HG02759 (cell line): ENCODE measurements around the gene EEF1AKMT1.
"Not testable (repeated sequence)": the region's sequence is repeated elsewhere in the genome, so short reads cannot be mapped to it uniquely, and the experiment has no call there.

ENCODE experiments used
- ATAC-seq: cut with Tn5 transposase; IDR thresholded peaks from one replicate; pipeline ENCODE4 v1.9.1; 2021; ENCODE audit warnings: mild to moderate bottlenecking, moderate library complexity; ENCODE audit not compliant: unreplicated experiment

Gene EEF1AKMT1

GRCh38 chr13:20779405-20779804, 5.6 kb upstream of the EEF1AKMT1 start:
- no peak for ATAC-seq

GRCh38 chr13:20778311-20778710, 4.5 kb upstream of the EEF1AKMT1 start:
- no peak for ATAC-seq

- ATAC-seq: no peak
These were observed 3.0 kb upstream of the EEF1AKMT1 start for GRCh38 chr13:20776751-20777150.

GRCh38 chr13:20775961-20776360, 2.2 kb upstream of the EEF1AKMT1 start:
- ATAC-seq: no peak

- ATAC-seq: no peak
These were observed 985 bp upstream of the EEF1AKMT1 start for GRCh38 chr13:20774746-20775145.

GRCh38 chr13:20772401-20773131, 1.2 kb downstream of the EEF1AKMT1 start:
- ATAC-seq: no peak

GRCh38 chr13:20769834-20770233, 3.9 kb downstream of the EEF1AKMT1 start:
- no peak for ATAC-seq

- ATAC-seq: no peak
These were observed 4.7 kb downstream of the EEF1AKMT1 start for GRCh38 chr13:20769091-20769490.

- no peak for ATAC-seq
These were observed 6.3 kb downstream of the EEF1AKMT1 start for GRCh38 chr13:20767309-20767943.

GRCh38 chr13:20760872-20761271, 12.9 kb downstream of the EEF1AKMT1 start:
- ATAC-seq: no peak

GRCh38 chr13:20754009-20754408, 19.8 kb downstream of the EEF1AKMT1 start:
- no peak for ATAC-seq

- no peak for ATAC-seq
These were observed 24.4 kb downstream of the EEF1AKMT1 start for GRCh38 chr13:20749377-20749776.

- not testable (repeated sequence) for ATAC-seq
These were observed 29.8 kb downstream of the EEF1AKMT1 start for GRCh38 chr13:20743830-20744404.

- ATAC-seq: no peak
These were observed 33.7 kb downstream of the EEF1AKMT1 start for GRCh38 chr13:20740021-20740420.

GRCh38 chr13:20738616-20739015, 35.1 kb downstream of the EEF1AKMT1 start:
- ATAC-seq: no peak

- no peak for ATAC-seq
These were observed 43.9 kb downstream of the EEF1AKMT1 start for GRCh38 chr13:20729633-20730585.

- ATAC-seq: no peak
These were observed 45.0 kb downstream of the EEF1AKMT1 start for GRCh38 chr13:20728579-20729311.

- no peak for ATAC-seq
These were observed 45.9 kb downstream of the EEF1AKMT1 start for GRCh38 chr13:20727856-20728255.

- ATAC-seq: no peak
These were observed 52.1 kb downstream of the EEF1AKMT1 start for GRCh38 chr13:20721454-20722357.
